ENCODE results near the gene ELMO2.

ELMO2 gene

GRCh38 chr20:46334303-46334904, 72.0 kb downstream of the ELMO2 start:
- H3K4me1 ChIP-seq (ENCODE audit: insufficient read depth, low read length, severe bottlenecking) = no peaks in the 10 kb centered on the region
- H3K36me3 ChIP-seq (ENCODE audit: insufficient read depth, low read length) = no peaks in the 10 kb centered on the region
- H2AFZ ChIP-seq (ENCODE audit: low read length) = no peak overlapping the region
- H4K20me1 ChIP-seq (ENCODE audit: insufficient read depth, low read length) = no peaks in the 10 kb centered on the region
- H3K27me3 ChIP-seq (ENCODE audit: insufficient read depth, low read length) = no peaks in the 10 kb centered on the region
- no peak overlapping the region for H3K9ac ChIP-seq (ENCODE audit: low read length)
- no peak overlapping the region for H3K27ac ChIP-seq (ENCODE audit: low read depth, low read length, poor library complexity, severe bottlenecking)
- no peaks in the 10 kb centered on the region for H3K9me3 ChIP-seq (ENCODE audit: low read length)
- TF ChIP-seq EZH2 (IDR thresholded peaks at IDR 0.05; ENCODE audit: borderline replicate concordance, low read length) (no peak), CTCF (IDR thresholded peaks at IDR 0.05; ENCODE audit: low read length) (no peak)
- no peaks in the 10 kb centered on the region for H3K79me2 ChIP-seq (ENCODE audit: insufficient read depth, low read length)
- H3K4me3 ChIP-seq (ENCODE audit: low read depth, low read length, poor library complexity, severe bottlenecking) = no peak overlapping the region
- no peaks in the 10 kb centered on the region for H3K9me2 ChIP-seq (ENCODE audit: low read depth, low read length)
- no peak overlapping the region for H3K4me2 ChIP-seq (ENCODE audit: low read length)
- H3F3A ChIP-seq (ENCODE audit: insufficient read depth, low read length) = no peaks in the 10 kb centered on the region

GRCh38 chr20:46333161-46333991, 73.0 kb downstream of the ELMO2 start:
- Histone ChIP-seq H3K79me2 (ENCODE audit: insufficient read depth, low read length) (no peaks in the 10 kb centered on the region), H3K27ac (ENCODE audit: low read depth, low read length, poor library complexity, severe bottlenecking) (no peak overlapping the region), H2AFZ (ENCODE audit: low read length) (no peak overlapping the region), H3F3A (ENCODE audit: insufficient read depth, low read length) (no peaks in the 10 kb centered on the region), H3K9me2 (ENCODE audit: low read depth, low read length) (no peaks in the 10 kb centered on the region), H3K36me3 (ENCODE audit: insufficient read depth, low read length) (no peaks in the 10 kb centered on the region), H3K27me3 (ENCODE audit: insufficient read depth, low read length) (no peaks in the 10 kb centered on the region), H4K20me1 (ENCODE audit: insufficient read depth, low read length) (no peaks in the 10 kb centered on the region), H3K4me2 (ENCODE audit: low read length) (no peak overlapping the region), H3K4me3 (ENCODE audit: low read depth, low read length, poor library complexity, severe bottlenecking) (no peak overlapping the region), H3K4me1 (ENCODE audit: insufficient read depth, low read length, severe bottlenecking) (no peaks in the 10 kb centered on the region), H3K9ac (ENCODE audit: low read length) (no peak overlapping the region), H3K9me3 (ENCODE audit: low read length) (no peaks in the 10 kb centered on the region)
- no peak for TF ChIP-seq EZH2 (IDR thresholded peaks at IDR 0.05; ENCODE audit: borderline replicate concordance, low read length)
- no peak for TF ChIP-seq CTCF (IDR thresholded peaks at IDR 0.05; ENCODE audit: low read length)

- TF ChIP-seq CTCF (IDR thresholded peaks at IDR 0.05; ENCODE audit: low read length) = no peak
- TF ChIP-seq EZH2 (IDR thresholded peaks at IDR 0.05; ENCODE audit: borderline replicate concordance, low read length) = no peak
- H3K9me2 ChIP-seq (ENCODE audit: low read depth, low read length) = no peaks in the 10 kb centered on the region
- no peak overlapping the region for H3K9ac ChIP-seq (ENCODE audit: low read length)
- no peaks in the 10 kb centered on the region for H4K20me1 ChIP-seq (ENCODE audit: insufficient read depth, low read length)
- no peaks in the 10 kb centered on the region for H3K79me2 ChIP-seq (ENCODE audit: insufficient read depth, low read length)
- H3K27me3 ChIP-seq (ENCODE audit: insufficient read depth, low read length) = no peaks in the 10 kb centered on the region
- H2AFZ ChIP-seq (ENCODE audit: low read length) = no peak overlapping the region
- H3F3A ChIP-seq (ENCODE audit: insufficient read depth, low read length) = no peaks in the 10 kb centered on the region
- H3K4me1 ChIP-seq (ENCODE audit: insufficient read depth, low read length, severe bottlenecking) = no peaks in the 10 kb centered on the region
- H3K4me3 ChIP-seq (ENCODE audit: low read depth, low read length, poor library complexity, severe bottlenecking) = no peak overlapping the region
- no peak overlapping the region for H3K27ac ChIP-seq (ENCODE audit: low read depth, low read length, poor library complexity, severe bottlenecking)
- H3K36me3 ChIP-seq (ENCODE audit: insufficient read depth, low read length) = no peaks in the 10 kb centered on the region
- H3K4me2 ChIP-seq (ENCODE audit: low read length) = no peak overlapping the region
- H3K9me3 ChIP-seq (ENCODE audit: low read length) = no peaks in the 10 kb centered on the region
Measured at GRCh38 chr20:46332373-46333160, 73.8 kb downstream of the ELMO2 start.
